GM19193 (cell line): ENCODE measurements around the gene KLHL20.

Experiments used
- POLR2A ChIP-seq: IDR thresholded peaks from 4 replicates; pipeline ENCODE4 v1.6.1; 2011; ENCODE audit not compliant: insufficient read depth, insufficient read length; ENCODE audit errors: extremely low read depth

Gene KLHL20

GRCh38 chr1:173753830-173754229 lies 39.0 kb downstream of the KLHL20 start:
- no peak for TF ChIP-seq POLR2A

DNA sequence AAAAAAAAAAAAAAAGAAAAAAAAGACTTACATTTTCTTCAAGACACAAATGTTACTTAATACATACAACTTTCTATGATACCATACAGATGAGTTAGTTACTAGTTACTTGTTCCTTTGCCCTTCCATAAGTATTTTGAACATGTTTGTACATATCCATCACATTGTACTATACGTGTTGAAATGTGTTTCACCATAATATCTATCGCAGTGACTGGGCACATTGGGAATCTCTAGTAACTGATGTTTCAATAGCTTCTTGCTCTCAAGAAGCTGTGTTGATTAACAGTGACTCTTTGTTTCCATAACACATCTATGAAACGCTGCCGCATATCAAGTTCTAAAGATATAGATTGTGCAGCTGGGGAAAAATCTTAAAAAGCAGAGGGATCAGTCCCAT lies 42.9 kb downstream of the KLHL20 start:
- TF ChIP-seq POLR2A = no peak

DNA sequence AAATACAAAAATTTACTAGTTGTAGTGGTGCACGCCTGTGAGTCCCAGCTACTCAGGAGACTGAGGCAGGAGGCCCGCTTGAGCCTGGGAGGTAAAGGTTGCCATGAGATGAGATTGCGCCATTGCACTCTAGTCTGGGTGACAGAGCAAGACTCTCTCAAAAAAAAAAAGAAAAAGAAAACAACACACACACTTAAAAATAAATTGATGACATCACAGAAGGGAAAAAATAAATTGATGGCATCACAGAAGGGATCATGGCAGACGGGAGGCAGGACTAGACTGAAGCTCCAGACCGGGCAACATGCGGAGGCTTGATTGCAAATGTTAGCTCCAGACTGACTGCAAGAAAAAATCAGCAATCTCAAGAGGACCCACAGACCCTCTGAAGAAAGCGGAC lies 43.3 kb downstream of the KLHL20 start:
- no peak for TF ChIP-seq POLR2A

- TF ChIP-seq POLR2A = no peak
Observed at GRCh38 chr1:173758980-173759379, 44.2 kb downstream of the KLHL20 start.

GRCh38 chr1:173768206-173768605 lies 53.4 kb downstream of the KLHL20 start:
- no peak for TF ChIP-seq POLR2A

GRCh38 chr1:173768827-173769226 lies 54.0 kb downstream of the KLHL20 start:
- TF ChIP-seq POLR2A = no peak

GRCh38 chr1:173771560-173771959 lies 56.8 kb downstream of the KLHL20 start:
- TF ChIP-seq POLR2A = no peak

DNA sequence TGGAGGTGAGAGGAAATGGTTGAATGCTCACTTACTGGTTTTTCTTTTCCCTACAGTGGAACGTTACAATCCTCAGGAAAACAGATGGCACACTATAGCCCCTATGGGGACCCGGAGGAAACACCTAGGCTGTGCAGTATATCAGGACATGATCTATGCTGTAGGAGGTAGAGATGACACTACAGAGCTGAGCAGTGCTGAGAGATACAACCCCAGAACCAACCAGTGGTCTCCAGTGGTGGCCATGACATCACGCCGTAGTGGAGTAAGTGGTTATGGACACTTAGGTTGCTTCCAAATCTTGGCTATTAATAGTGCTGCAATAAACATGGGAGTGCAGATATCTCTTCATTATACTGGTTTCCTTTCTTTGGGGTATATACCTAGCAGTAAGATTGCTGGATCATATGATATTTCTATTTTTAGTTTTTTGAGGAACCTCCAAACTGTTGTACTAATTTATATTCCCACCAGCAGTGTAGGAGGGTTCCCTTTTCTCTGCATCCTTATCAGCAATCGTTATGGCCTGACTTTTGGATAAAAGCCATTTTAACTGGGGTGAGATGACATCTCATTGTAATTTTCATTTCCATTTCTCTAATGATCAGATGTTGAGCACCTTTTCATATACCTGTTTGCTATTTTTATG lies 60.9 kb downstream of the KLHL20 start:
- no peak for TF ChIP-seq POLR2A

- no peak for TF ChIP-seq POLR2A
Observed at GRCh38 chr1:173779936-173780335, 65.2 kb downstream of the KLHL20 start.

DNA sequence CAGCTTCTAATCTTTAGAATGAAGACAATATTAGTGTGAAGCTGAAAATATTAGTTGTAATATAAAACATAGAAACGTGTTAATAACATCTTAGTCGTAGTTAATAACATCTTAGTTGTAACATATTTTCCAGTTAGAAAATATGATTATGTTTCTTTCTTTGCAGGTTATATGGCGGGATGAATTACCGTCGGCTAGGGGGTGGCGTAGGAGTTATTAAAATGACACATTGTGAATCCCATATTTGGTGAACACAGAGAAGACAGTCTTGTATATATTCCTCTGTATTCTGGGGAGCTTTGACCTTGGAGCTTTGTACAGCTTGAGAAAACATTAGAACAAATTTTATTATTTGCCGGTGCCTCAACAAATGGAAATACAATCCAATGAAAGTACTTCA lies 70.2 kb downstream of the KLHL20 start:
- no peak for TF ChIP-seq POLR2A

GRCh38 chr1:173789841-173790240 lies 75.1 kb downstream of the KLHL20 start:
- no peak for TF ChIP-seq POLR2A

- no peak for TF ChIP-seq POLR2A
Observed at GRCh38 chr1:173798078-173798477, 83.3 kb downstream of the KLHL20 start.

GRCh38 chr1:173802961-173803360 lies 88.2 kb downstream of the KLHL20 start:
- no peak for TF ChIP-seq POLR2A

- TF ChIP-seq POLR2A = no peak
Observed at GRCh38 chr1:173818459-173818858, 103.7 kb downstream of the KLHL20 start.

GRCh38 chr1:173821680-173822079 lies 106.9 kb downstream of the KLHL20 start:
- no peak for TF ChIP-seq POLR2A

DNA sequence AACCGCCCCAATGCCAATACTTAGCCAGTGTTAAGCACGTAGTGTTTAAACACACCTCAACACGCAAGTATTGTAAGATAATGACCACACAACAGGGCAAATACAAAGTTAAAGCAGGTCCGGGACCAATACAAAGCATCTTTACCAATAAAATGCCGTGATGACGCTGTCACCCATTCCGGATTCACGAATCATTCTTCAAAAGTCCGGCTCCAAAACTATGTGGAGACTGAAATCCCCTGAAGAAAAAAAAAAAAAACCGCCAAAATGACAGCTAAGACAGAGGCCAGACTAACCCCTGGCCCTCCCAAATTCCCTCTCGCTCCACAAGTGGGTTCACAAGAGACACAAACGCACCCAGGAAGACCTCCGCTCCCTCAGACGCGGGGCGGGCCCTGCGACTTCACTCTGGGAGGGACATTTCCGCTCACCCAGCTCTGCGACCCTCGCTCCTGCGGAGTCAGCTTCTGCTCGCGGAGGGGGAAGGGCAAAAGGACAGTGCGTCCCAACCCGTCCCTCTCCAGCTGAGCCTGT lies 109.1 kb downstream of the KLHL20 start:
- TF ChIP-seq POLR2A = no peak

GRCh38 chr1:173824315-173825081 lies 109.7 kb downstream of the KLHL20 start, which contains the start of the genes CENPL and DARS2:
CENPL (minus strand) TSS chr1:173824883; CDS start chr1:173811299, 13,584 bp downstream.
DARS2 (plus strand) TSS chr1:173824673; CDS start chr1:173825230, 557 bp downstream.
- TF ChIP-seq POLR2A = peak; percentile 70

DNA sequence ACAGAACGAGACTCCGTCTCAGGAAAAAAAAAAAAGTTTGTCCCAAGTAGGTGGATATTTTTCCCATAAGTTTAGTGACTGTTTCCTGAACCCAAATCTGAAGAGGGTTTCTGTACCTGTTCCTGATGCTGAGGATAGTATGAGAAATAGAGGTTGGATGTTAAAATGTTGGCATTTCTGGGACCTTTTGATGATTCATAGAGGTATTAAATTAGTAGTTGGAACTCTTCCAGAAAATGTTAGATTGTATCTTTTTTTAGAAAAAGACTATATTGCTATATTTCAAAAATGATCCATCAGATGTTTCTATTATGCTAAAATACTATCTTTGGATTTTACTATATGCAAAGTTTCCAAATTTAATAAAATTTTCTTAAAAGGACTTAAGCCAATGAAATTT lies 112.8 kb downstream of the KLHL20 start:
- TF ChIP-seq POLR2A = no peak
